Activated CD4-positive, alpha-beta T cell treated with anti-CD3 and anti-CD28 coated beads, Interleukin-2, amount 50 U/mL, for 24 hours (primary cell): ENCODE measurements around the gene DHX32.

Experiments used
- DNase-seq, 2 donors: peaks; one replicate each; pipeline ENCODE4 v3.0.0-alpha.2; 2020; ENCODE audit warnings: low read depth in 1 of 2, low spot score in 1 of 2

The DHX32 gene

GRCh38 chr10:125816548-125816947, 64.5 kb downstream of the DHX32 start:
- no peak for DNase-seq

DNA sequence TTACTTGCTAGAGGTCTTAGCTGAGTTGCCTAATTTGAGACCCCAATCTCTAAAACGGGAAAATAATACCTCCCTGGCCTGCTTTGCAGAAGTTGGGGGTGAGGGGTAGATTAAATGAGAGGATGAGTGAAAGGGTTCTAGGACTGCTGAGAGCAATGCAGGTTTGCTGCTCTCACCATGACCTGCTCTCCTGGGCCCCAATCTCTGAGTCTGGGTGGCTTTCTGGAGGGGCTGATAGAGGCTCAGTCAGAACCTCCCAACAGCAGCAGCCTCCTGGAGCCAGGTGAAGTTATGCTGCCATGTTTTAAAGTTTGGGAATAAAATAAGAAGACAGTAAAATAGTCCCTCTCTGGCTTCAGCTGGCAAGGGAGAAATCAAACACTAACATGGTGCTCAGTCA, 65.3 kb downstream of the DHX32 start:
- DNase-seq = no peak

DNA sequence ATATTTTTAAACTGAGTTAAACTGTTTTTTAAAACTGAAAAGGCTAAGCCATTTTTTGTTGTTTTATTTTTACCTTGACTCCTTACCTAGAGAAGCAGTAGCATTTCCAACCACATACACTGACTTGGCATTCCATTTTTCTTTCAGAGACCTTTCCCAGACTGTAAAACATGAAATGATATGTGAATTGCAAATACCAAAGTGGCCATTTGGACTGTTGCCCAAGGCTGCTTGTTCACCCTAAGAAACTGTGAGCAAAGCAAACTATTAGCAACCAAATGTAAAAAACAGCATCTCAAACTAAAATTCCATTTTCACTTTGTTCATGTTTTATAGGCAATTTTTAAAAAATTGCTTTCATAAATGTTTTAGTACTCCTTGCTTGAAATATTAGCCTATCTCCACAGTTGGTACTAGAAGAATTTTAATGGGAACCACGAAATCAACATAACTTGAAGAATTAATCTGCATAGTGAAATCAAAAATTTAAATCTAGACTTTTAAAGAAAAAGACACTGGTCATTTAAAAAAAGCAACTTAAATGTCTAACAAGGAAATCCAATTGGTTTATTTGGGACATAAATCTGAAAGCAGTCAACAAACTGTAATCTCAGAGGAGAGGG, 68.9 kb downstream of the DHX32 start:
- DNase-seq = no peak

DNA sequence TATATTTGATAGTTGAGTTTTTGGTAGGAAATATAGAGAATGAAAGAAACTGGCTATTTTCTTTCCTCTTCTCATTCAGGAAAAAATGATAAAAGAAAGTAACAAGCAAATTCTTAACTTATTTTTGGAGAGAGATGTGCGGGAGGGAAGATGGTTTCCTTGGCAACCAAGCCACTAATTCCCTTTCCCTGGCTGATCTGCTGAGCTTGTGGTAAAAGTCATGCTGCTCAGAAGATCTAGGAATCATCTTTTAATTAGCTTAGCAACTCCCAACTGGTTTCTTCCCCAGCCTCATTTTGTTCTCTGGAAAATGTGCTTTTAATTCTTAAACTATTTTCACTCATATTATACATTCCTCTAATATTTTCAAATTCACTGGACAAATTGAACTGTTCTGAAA, 69.8 kb downstream of the DHX32 start:
- no peak for DNase-seq

DNA sequence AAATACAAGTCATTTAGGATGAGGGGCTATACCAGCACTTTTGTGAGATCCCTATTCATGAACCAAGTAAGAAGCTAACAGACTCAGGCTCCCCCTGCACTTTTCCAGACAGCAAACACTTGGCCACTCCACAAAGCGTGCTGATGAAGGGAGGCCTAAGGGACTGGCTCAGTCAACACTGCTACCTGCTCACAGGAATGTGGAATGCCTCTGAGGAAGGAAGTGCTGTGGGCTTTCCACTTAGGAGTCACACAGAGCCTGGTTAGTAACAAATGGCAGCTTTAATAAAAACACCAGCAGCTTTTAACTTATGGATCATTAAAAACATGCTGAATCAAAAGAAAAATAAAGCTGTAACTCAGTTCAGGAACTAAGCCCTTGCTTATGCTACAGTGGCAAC, 73.0 kb downstream of the DHX32 start:
- no peak for DNase-seq

GRCh38 chr10:125802739-125803138, 78.4 kb downstream of the DHX32 start:
- no peak for DNase-seq

DNA sequence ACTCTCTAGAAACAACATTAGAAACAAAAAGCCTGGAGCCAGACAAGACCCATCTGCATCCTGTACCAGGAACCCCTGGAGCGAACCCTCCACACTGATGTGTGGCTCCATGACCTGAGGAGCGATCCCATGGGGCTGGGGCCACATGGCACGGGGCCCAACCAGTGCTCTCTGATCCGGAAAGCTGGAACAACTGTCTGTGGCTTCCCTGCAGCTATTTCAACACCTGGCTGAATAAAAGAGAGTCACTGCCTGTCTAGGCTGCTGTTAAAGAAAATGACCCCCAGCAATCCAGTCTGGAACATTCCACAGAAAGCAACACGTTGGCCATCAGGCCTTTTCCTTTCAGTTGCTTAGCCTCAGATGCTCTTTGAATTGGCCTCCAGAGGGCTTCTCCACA, 79.0 kb downstream of the DHX32 start:
- no peak for DNase-seq

GRCh38 chr10:125801574-125801973, 79.5 kb downstream of the DHX32 start:
- no peak for DNase-seq

DNA sequence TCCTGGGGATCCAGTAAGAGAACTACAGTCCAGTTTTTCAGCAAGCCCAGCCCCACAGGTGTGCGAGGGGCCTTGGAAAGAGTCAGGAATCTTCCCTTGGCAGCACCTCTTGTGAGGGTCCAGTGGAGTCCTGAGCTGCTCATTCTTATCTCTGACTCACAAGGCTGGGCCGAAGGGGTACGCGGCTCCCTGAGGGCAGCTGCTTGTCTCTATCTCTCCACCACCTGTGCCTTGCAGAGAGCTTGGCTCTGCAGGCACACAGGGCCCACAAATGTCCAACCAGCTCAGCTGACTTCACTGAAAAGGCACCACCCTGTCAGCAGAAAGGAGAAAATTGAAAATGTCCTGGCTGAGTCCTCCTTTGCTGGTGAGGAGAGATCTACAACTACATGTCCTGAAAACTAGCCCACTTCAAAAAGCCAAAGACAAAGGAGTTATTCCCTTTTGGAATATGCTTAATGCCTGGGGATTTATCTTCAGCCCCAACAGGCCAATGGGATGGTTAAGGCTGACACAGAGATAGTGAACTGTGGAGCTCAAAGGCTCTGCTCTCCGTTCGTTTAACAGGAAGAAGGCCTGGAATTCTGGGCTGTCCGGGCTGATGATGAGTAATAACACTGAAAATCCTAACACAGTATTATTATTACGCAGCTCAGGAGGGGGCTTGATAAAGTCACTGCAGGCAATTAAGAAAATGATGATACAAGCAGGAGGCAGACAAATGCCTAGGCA, 81.5 kb downstream of the DHX32 start:
- no peak for DNase-seq

- DNase-seq = no peak
Observed at GRCh38 chr10:125797994-125798662, 83.0 kb downstream of the DHX32 start.

GRCh38 chr10:125797424-125797823, 83.7 kb downstream of the DHX32 start:
- DNase-seq = no peak

- no peak for DNase-seq
Observed at GRCh38 chr10:125795637-125796190, 85.4 kb downstream of the DHX32 start.

DNA sequence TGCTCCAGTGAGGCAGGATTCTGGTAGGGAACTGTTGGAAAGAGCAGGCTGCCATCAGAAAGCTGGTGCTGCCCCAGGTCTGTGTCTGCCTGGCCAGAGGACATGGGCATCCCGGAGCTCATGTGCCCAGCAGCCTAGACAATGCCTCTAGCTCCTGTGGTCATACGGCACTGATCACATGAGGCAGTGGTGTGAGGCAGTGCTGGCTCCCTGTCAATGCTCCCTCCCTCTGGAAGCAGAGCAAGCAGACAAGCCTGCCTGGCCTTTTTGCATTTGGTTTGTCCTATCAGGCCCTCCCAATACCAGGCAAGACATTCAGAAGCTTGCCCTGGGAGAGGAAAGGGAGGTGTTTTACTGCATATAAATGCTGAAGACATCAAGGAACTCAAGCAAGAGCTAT, 86.0 kb downstream of the DHX32 start:
- DNase-seq = no peak

GRCh38 chr10:125792342-125793300, 88.5 kb downstream of the DHX32 start:
- DNase-seq = no peak

DNA sequence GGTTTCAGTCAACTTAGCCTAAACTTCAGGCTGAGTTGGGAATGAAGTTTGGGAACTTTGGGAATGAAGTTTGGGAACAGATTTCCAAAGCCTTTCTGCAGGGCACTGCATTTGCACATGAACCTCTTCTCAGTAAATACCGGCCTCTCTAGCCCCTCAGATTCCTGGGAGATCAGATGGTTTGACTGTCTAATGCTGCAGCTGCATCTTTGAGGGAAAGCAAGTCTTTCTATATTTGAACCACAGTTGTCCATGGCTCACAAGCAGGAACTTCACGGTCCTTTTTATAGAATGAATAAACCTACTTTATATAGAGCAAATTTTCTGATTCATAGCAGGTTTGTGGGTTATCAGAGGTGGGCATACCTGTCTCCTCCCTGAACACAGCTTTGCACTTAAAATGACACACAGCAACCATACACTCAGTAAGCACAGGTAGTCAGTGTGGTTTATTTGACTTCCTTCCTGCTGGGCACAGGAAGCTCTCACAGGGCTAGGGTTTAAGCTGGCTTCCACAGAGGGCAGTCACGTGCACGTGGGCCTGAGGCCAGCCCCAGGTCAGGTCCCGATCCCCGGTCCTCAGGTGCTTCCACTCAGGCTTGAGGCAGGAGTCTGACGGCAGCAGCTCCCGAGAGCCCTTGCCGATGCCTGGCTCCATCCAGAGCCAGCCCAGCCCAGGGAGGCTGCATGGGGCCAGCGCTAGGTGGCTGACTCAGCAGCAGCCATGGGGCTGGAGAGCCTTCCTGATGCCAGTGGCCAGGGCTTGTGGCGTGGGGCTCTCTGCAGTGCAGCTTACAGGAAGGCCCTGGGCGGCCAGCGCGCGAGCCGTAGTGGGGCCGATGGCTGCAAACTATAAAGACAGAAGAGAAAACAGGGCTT, 92.7 kb downstream of the DHX32 start:
- DNase-seq = no peak
